A204.1 (cell line): ENCODE measurements around the gene APPL1.
"Not testable (repeated sequence)": the region's sequence is repeated elsewhere in the genome, so short reads cannot be mapped to it uniquely, and the experiment has no call there.

Experiments used
- FAIRE-seq: peaks from 2 replicates; lab custom pipeline; 2012; peaks lifted over from hg19 to GRCh38; lab: Jason Lieb, UNC

Gene APPL1

DNA sequence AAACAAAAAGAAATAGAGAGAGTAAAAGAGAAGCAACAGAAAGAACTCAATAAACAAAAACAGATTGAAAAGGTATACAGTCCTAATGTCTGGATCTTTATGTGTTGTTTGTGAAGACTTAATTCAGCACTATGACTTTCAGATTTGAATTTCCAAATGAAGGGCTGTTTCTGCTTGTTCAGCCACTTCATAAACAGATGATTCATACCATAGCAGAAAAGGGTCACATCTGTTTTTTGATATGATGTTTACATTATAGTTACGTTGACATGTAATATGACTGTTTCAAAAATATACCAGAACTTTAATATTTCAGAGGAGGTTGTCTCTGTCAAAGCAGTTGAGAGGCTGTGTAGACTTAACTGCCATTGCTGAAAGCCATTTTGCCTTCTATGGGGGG, 40.9 kb downstream of the APPL1 start:
- no peak for FAIRE-seq

GRCh38 chr3:57274845-57275244, 47.3 kb downstream of the APPL1 start:
- no peak for FAIRE-seq

DNA sequence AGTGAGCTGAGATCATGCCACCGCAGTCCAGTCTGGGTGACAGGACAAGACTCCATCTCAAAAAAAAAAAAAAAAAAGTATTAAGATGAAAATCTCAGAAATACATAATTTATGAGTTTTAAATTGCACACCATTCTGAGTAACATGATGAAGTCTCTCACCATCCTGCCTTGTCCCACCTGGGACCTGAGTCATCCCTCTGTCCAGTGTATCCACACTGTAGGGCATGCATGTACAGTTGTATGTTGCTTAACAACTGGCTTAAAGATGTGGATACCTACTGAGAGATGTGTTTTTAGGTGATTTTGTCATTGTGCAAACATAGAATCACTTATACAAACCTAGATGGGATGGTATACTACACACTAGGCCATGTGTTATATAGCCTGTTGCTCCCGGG, 47.9 kb downstream of the APPL1 start:
- FAIRE-seq = no peak

GRCh38 chr3:57278237-57278636, 50.7 kb downstream of the APPL1 start:
- FAIRE-seq = no peak

GRCh38 chr3:57279685-57280084, 52.2 kb downstream of the APPL1 start:
- no peak for FAIRE-seq

- FAIRE-seq = no peak
Observed at GRCh38 chr3:57281715-57282114, 54.2 kb downstream of the APPL1 start.

- no peak for FAIRE-seq
Observed at GRCh38 chr3:57283334-57283733, 55.8 kb downstream of the APPL1 start.

DNA sequence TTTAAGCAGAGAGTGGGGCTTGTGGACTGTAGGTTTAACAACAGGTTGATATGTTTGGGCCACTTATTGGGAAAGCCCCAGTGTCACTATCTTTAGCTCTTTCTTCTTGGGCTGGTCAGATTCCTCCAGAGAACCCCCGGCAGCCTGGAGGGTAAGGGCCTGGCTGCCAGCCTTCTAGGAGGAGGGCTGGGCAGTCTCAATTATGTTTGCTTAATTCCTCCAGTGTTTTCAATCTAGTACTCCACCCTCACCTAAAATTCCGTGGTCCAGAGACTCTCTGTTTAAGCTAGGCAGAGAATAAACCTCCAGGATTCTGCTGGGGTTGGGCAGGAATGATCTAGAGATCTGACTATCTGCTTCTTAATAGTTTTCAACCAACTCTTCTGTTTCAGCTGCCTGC, 59.7 kb downstream of the APPL1 start:
- FAIRE-seq = no peak

DNA sequence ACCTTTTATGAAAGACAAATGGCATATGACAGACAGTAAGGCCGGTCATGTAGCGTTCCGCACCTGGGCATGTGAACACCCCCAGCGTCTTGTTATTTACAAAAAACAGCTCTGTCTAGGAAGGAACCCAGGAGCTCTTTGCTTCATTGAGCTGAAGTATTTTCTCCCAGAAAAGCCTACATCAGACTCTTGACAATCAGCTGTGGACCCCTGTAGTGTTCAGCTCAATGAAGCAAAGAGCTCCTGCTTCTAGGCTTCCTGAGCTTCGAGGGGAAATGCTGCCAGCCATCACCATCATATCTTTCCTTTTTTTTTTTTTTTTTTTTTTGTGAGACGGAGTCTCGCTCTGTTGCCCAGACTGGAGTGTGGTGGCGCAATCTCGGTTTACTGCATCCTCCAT, 60.9 kb downstream of the APPL1 start:
- FAIRE-seq = no peak

DNA sequence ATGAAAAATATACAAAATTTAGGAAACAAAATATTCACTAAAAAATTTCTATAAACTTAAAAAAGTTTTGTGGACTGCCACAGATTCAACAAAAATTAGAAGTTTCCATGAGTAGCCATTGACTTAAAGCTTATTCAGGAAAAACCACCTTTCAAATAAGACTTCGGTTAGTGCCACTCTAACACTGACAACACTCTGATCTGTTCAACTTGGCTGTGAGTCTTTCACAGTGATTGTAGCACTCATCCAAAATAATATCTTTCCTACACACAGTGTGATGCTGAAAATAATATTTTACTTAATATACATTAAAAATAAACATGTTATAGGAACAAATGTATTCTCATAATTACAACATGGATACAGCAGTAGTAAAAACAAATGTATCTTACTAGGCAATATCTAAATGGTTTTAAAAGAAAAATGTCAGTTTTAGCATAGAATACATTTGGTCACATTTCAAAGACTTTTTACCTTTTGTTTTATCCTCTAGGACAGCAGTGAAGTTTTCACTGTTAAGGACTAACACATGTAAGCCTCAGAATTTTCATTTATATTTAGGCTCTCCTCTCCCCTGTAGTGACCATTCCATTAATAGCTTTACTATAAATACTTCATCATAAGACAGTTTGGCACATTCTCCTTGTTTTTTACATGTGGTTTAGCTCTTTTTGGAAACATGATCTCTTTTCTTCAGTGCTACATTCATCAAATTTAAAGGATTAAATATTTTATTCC, 64.8 kb downstream of the APPL1 start, which contains the start of gene ASB14:
Gene ASB14 (minus strand): TSS at position 527 of the 738 bp plus-strand sequence. CDS start 652 bp downstream, outside the sequence.
- FAIRE-seq = no peak

GRCh38 chr3:57292897-57293526, 65.5 kb downstream of the APPL1 start:
- FAIRE-seq = no peak

DNA sequence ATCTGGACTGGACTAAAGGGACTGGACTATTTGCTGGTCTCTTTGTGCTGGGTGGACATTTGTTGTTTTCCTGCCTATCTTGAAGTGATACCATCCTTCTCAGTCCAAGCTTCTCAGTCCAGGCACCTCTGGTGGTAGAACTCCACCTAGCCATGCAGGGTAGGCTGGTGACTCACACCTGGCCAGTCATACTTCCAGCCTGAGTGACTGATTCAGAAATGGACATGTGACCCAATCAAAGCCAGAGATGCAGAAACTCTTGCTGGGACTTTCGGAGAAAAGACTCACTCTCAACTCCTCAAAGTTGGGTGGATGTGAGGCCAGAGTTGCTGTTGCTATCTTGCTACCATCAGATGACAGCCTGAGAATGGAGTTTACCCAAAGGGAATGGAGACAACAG, 70.5 kb downstream of the APPL1 start:
- FAIRE-seq = no peak

- not testable (repeated sequence) for FAIRE-seq
Observed at GRCh38 chr3:57303520-57303919, 76.0 kb downstream of the APPL1 start.

GRCh38 chr3:57309769-57310360, 82.3 kb downstream of the APPL1 start:
- no peak for FAIRE-seq

- FAIRE-seq = no peak
Observed at GRCh38 chr3:57314204-57314603, 86.7 kb downstream of the APPL1 start.
